HG03521 (cell line): ENCODE measurements around the gene BACH2.

Source experiments
- ATAC-seq: cut with Tn5 transposase; IDR thresholded peaks from one replicate; pipeline ENCODE4 v1.9.1; 2021; ENCODE audit warnings: mild to moderate bottlenecking, moderate library complexity; ENCODE audit not compliant: unreplicated experiment

Gene BACH2

DNA sequence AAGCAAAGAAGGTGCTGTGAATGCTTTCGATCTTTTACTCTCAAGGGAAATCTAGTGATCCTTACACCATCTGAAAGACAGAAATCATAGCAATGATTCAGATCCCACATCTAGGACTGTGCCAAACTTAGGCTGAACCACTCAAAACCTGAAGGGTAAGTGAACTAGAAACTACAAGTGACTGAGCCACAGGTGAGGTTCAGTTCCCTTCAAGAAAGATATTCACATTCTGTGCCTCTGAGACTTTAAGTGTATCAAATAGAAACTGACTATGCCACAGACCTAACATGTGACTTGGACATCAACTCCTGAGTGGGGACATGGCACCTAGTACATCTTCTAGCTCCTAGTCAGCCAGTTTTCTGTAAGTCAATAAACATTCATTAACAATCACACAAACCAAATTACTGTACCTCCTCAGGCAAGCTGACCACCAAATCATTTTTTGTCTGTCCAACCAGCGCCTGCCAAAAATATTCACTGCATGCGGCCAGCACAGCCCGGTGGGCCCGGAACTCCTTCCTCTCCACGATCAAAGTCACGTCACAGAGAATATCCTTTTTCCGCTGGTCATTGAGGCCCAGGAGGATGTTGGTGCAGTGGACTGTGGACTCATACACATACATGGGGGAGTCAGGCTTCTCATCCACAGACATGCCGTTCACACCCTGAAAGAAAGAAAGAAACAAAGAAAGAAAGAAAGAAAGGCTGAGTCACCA lies 288.3 kb downstream of the BACH2 start:
- no peak for ATAC-seq

DNA sequence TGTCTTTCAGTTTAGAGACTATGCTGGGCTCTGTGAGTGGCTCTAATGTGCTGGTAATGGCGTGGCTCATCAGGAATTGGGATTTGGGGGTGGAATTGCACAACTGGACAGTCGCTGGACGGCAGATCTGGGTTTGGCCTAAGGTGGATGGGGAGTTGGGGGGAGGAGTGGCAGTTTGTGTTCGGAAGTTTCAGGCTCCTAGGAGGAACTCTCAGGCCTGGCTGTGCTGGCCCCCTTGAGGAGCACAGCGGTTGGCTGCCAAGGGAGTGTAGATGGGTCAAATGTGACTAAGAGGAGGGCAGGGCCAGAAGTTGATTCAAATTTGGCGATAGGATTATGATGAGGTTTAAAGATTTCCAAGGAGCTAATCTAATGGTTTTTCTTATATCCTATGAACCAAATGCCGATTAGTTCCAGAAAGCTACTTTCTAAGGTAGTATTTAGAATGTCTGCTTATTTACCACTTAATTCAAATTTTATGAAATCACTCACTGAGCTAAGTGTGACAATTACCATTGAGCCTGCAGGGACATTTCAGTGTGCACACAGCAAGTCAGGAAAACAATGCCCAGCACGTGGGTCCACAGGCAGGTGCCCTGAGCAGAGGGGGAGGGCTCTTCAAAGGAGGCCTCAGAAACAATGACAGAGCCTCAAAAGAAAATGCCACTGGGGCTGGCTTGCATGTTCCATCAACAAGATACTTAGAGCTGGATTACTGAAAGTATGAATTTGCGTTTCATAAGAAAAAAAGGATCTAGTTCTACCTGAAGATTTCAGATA lies 291.4 kb downstream of the BACH2 start:
- no peak for ATAC-seq

GRCh38 chr6:90004511-90004910 lies 292.1 kb downstream of the BACH2 start:
- ATAC-seq, result no peak

GRCh38 chr6:90003941-90004340 lies 292.7 kb downstream of the BACH2 start:
- no peak for ATAC-seq

DNA sequence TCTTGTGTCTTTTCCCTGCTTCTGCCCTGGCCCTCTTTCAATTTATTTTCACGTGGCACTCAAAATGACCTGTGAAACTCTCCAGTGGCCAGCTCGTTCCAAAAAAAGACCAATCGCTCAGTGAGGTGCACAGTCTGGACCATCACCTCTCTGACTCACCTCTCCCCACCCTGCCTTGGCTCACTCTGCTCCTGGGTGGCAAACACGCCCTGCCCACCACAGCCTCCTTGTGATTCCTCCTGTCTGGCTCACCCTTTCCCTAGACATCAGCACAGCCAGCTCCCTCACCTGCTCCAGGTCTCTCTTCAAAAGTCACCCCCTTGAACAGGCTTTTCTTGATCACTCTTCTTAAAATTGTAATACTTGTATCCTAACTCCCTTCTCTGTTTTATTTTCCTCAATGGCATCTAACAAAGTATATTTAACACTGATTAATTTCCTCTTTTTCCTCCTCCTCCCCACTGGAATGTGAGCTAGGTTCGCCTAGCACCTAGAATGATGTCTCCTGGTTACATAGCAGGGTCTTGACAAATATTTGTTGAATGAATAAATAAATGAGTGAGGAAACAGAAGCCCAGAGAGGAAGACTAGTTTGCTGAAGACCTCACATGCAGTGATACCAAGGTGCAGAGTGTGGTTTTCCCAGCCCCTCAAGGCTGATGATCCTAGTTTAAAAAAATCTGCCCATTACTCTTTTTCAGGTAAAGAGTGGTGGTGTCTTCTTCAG lies 293.4 kb downstream of the BACH2 start:
- no peak for ATAC-seq

GRCh38 chr6:90000864-90001731 lies 295.5 kb downstream of the BACH2 start:
- ATAC-seq, result no peak

DNA sequence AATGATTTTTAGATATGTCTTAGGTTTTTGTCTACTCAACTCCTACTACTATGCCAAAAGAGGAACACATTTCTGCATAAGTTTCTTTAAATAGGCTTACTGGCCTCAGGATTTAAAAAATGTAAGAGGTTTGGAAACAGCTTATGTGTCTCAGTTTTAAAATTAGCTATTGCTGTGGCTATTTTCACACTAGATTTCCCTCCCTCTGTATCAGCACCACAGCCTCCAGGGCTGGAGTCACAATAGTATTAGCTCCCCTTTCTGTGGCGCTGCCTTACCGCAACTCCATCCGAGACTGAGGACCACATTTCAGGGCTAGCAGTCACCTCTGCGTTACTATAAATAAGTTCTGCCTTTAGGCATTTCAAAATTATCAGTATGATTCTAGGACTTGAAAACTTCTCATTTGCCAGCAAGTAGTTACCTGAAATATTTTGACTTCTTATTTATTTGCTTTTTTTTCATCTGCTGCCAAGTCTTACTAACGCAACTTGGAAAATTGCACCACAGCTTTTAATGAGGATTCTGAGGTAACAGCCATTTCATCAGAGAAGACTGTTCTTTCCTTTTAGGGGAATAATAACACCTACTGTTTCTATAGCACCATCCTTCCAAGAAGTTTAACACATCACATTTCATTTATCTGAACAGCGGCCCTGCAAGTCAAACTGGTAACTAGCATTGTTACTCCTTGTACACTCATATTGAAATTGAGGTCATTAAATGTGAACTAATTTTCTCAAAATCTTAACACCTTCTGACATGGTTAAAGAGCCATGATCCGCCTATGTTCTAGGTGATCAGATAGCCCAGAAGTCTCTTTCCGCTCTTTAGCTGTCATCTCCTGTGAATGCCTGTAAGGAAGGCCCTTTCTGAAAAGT lies 296.5 kb downstream of the BACH2 start:
- ATAC-seq, result no peak

- ATAC-seq, result no peak
Measured at GRCh38 chr6:89999154-89999553, 297.5 kb downstream of the BACH2 start.

GRCh38 chr6:89997456-89998445 lies 298.9 kb downstream of the BACH2 start:
- ATAC-seq, result no peak

DNA sequence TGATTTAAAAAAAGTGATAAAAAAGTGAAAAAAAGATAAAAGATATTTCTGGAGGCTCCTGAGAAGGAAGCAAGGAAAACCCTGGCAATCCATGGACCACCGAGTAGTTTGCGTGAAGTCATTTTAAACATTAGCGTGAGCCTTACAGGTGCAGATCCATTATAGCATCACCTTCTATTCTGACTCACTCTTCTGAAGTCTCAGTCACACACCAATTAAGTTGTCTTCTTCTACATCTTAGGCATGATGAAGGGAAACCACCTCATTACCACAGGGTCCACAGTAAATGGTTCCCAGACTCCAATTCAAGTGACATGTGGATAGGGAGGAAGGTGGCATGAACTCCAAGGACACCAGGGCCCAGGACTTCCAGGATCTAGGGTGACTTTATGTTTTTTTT lies 303.2 kb downstream of the BACH2 start:
- ATAC-seq, result no peak

- ATAC-seq, result no peak
Measured at GRCh38 chr6:89992818-89993217, 303.8 kb downstream of the BACH2 start.

- no peak for ATAC-seq
Measured at GRCh38 chr6:89989742-89990141, 306.9 kb downstream of the BACH2 start.

DNA sequence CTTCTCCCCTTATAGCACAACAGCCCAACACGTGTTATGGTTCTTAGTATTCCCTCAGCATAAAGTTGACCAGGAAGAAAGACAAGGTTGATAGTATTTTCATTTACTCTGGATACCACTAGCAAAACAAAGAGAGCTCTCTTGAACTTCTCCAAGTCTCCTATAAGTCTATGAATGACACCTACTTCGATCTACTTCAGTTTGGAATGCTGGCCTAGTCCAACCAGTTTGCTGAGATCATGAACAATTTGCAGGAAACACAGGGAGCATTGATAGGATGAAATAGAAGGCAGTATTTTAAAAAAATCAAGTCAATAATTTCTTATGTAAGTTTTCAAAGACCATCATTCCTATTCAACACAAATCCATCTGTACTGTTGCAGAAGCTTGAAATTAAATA lies 308.8 kb downstream of the BACH2 start:
- no peak for ATAC-seq

- no peak for ATAC-seq
Measured at GRCh38 chr6:89987140-89987539, 309.5 kb downstream of the BACH2 start.

DNA sequence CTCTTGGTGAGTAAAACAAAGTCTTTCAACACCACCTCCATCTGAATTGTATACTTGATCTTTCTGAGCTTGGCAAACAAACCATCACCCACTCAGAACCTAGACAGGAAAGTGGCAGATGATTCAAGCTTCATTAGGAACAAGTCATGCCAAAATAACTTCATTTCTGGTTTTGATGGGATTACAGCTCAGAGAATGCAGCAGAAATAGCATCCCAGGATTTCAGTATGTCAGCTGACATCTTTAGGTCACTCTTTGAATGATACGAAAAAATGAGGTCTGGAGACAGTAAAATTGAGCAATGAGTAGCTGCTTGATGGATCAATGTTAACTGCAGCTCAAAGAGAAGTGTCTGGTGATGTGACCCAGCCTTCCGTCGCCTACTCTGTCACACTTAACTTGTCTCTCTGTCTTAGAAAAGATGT lies 310.0 kb downstream of the BACH2 start:
- no peak for ATAC-seq

DNA sequence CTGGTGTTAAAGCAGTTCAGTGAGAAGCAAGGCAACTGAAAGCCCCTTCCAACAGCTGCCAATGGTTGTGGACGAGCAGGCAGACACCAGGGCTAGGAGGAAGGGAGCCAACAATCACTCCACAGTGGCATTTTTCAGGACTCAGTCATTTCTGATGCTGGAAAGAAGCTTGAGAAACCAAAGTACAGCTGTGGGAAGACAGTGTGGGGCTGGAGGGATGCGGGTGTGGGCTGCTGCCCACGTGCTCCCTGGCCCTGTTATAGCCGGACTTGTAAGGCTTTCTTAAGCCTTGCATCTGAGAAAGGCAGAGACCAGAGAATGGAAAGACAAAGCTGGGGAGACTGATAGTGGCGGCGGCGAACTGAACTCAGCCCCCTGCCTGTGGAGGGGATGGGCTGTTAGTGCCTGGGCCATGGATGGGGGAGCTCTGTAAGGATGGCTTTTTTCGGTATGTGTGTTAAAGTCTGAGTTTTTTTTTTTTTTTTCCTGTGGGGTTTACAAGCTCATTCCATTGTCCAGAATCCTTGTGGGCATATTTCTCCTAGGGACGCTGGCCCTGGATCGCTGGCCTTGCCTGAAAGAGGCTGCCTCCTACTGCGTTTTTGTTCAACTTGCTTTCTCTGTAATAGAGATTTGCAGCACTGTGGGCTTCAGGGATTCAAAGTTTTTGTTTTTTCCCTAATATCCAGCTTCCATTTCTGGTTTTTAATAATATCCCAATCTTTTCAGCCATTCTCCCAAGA lies 310.7 kb downstream of the BACH2 start:
- no peak for ATAC-seq

GRCh38 chr6:89984926-89985750 lies 311.5 kb downstream of the BACH2 start:
- ATAC-seq, result no peak
